ENCODE measurements around the gene DCDC2B.

The DCDC2B gene

DNA sequence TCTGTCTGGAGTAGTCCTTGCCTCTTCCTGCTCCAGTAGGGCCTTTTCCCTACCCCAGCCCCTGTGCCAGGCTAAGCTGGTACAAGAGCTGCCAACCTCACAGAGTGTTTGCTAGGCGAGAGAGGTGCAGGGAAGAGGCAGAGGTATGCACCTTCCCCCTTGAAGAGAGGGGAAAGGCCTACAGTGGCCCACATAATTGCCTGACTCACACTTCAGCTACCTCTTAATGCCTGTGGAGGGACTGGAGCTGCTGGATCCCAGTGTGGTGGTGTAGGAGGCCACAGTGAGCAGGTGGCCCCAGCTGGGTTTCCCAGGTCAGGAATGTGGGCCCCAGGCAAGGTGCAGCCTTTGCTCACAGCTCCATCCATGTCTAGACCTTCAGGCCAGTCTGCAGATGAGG lies 11.8 kb upstream of the DCDC2B start:
- DNase-seq = no peak

DNA sequence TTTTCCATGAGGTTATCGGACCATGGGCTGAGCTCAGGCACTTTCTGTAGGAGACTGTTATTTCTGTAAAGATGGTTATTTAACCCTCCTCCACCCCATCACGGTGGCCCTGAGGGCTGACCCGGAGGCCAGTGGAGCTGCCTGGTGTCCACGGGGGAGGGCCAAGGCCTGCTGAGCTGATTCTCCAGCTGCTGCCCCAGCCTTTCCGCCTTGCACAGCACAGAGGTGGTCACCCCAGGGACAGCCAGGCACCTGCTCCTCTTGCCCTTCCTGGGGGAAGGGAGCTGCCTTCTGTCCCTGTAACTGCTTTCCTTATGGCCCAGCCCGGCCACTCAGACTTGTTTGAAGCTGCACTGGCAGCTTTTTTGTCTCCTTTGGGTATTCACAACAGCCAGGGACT lies 11.1 kb upstream of the DCDC2B start:
- DNase-seq = no peak

DNA sequence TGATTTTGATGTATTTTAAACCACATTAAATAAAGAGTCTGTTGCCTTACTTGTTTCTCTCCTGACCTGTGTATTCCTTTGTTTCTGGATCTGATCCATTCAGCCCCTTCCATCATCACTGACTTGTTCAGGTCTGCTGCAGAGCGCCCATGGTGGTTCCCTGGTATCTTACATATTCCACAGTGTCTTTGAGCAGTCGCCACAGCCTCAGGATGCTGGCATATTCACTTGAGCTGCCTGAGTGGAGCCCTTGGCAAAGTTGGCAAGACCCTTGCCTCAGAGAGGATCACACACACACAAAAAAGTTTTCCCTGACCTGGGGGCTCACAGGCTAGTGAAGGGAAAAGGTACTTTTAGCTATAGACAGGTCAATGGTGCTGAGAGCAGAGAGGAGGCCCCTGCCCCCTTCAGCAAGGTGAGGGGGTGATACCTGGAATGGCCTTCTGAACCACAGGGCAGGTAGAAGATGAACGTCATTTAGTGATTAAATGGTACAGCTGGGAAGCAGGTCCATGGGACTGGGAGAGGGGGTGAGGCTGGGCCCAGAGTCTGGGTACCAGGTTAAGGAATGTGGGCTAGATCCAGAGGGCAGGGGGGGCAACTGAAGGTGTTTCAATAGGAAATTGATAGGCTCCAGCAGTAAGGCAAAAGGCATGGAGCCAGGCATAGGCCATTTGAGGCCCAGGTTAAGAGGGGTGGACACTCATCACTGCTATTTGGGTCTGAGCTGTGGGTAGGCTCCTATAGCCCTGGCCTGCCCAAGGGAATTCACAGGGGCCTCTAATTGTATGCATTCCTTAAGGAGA lies 10.4 kb upstream of the DCDC2B start:
- no peak for DNase-seq

DNA sequence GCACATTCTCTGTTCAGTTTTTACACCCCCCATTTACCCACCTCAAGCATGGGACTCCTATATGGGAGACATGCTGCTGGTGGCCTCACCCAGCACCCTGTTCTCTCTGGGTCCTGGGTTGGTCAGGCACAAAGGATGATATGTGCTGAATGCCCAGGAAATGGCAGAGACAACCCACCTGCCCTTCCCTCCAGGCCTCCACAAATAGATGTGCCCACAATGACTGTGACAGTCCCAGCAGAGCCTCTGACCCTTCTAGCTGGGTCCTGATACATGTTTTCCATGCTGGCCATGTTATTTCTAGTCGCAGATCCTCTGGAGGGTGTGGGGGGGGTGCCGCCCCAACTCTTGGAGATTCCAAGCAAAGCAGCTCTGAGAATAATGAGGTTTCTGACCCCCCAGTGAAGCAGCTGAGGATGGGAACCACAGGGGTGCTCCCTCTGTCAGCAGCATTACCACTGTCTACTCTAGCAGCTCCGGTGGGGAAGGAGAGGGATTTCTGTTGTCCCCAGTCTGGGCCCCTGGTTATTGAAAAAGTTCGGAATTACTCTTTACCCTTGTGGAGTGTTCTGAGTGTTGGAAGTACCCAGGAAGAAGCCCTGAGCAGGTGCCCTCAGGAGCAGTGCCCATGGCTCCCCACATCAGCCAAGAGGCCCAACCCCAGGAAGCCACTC lies 9.7 kb upstream of the DCDC2B start:
- no peak for DNase-seq

DNA sequence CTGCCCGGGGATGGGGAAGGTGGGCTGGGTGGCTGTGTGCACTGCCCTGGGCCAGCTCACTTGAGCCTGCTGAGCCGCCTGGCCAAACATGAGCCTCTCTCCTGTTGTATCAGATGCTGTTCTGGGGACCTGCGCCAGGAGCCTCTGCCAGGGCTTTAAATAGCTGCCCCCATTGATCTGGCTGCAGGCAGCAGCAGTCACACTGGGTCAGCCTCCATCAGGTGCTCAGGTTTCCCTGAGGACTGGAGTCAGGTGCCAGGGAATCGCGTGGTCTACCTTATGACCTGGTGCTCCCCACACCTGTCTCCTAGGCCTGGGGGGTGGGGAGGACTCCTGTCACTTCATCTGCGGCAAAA lies 9.2 kb upstream of the DCDC2B start:
- no peak for DNase-seq

DNA sequence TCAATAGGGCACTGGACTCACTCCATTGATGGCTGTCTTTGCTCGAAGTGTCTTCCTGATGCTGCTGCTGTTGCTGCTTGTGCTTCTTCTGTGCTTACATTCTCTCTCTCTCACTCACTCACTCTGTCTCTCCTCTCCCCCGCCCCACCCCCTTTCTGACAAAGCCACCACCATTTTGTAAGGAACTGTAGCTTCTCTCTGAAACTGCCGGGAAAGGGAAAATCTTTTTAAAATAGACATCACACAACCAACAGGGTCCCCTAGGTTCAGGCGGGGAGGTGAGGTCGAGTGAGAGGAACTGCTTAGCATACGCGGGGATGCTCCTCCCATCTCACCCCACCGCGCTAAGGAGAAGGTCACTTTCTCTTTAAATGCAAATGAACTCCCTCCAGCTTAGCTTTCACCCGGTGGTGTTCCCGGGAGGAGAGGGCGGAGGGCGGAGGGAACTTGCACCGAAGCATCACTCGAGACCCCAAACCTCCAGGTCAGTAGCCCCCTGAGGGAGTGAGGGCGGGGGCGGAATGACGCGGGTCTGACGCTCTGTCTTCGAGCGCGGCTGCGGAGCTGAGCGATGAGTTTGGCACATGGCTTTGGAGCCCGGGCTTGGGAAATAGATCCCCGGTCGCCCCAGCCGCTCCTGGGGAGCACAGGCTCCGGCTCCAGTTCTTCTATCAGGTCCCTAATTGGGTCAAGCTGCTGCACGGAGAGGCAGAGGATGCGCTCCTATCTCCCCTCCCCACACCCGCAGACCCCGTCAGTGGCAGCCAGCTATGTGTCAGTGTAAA lies 8.5 kb upstream of the DCDC2B start, which contains the start of gene CCDC28B:
Gene CCDC28B, plus strand, starts transcription at position 370 of the 785 bp plus-strand sequence. CDS start 1,341 bp downstream, outside the sequence.
- DNase-seq = peak; percentile 49 to 66

DNA sequence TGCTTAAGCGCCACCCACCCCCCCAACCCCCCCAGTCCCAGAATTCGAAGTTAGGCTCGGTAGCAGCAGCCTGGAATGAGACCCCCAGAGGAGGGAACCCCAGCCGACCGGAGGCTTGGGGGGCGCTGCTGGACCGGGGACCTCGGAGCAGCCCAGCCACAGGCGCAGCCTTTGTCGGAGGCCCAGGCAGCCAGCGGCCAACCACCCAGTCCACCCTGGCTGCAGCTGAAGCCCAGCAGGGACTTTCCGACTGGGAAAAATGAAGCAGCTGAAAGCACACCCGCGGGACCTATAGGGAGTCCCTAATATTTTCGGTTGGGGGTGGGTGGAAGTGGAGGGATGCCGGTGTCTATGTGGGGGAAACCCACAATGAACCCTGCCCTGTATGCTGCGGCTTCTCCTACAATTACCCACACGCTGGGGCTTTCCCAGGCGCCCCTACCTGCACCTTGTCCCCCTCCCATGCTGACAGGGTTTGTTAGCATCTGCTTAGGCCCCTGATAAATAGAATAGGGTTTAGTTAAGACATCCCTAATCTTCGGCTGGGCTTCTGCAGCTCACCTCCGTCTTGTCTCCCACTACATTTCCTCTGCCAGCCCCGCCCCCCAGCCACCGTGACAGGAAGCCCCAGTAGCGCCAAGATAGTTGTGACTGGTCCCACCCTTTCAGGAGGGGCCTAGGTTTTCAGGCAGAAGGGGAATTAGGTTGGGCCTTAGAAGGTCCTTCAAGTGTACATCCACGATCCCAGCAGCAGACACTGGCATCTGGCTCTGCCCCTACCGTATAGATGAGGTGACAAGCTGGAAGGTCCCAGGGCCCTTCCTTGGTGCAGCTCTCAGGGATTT lies 7.7 kb upstream of the DCDC2B start:
- DNase-seq = peak; percentile 67 to 84

DNA sequence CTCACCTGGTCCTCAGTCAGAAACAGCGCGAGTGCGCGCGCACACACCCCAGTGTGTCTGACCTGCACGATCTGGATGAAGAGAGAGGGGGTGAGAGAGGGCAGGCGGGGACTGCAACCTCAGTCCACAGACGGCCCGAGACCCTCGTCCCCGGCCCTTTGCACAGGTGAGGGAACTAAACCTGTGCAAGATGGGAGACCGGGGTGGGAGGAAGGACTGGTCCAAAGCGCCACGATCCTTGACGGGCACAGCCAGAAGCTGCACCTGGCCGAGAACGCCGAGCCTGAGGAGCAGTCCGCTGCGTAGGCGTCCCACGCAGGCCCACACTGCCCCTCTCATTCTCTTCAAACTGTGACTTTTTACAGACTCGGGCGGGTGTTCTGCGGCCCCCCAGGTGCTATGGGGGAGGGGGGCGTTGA lies 3.9 kb upstream of the DCDC2B start:
- no peak for DNase-seq

DNA sequence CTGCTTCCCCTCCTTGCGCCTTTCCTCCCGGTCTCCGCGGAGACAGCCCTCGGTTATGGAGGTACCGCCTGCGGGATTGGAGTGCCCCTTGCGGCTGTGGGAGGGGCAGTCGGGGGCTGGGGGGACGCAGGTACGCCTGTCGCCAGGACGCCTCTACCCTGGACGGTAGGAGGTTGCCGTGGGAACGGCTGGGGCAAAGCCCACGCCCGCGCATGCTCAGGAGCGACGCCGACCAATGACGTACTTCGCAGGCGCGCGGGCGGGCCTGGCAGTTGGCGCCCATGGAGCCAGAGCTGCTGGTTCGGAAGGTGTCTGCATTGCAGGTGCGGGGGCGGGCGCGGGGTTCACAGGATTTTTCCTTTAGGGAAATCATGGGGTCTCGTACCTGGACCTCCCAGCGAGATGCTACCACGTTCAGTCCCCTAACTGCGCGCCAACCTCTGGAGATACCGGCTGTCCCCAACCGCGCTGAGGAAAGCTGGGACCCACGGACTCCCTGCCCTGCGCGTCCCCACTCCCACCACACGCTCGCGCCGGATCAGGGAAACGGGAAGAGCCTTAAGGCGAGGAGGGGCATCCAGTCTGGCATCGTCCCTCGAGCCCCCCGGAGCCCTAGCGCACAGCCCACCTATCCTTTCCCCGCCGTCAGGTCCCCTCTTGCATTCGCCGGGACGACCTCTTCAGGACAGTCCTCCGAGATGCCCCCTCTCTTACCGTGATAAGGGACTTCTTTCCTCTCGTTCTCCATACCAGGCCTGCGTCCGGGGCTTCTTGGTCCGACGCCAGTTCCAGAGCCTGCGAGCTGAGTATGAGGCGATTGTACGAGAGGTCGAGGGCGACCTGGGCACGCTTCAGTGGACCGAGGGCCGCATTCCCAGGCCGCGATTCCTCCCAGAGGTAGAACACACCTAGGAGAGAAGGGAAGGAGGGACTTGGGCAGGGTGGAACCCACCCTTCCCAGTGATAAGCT lies 3.2 kb upstream of the DCDC2B start, which contains the start of gene IQCC:
Gene IQCC, plus strand, starts transcription at position 271 of the 970 bp plus-strand sequence. Its CDS starts 11 bp downstream, at position 282.
- peak; percentile 87 to 90 for DNase-seq

DNA sequence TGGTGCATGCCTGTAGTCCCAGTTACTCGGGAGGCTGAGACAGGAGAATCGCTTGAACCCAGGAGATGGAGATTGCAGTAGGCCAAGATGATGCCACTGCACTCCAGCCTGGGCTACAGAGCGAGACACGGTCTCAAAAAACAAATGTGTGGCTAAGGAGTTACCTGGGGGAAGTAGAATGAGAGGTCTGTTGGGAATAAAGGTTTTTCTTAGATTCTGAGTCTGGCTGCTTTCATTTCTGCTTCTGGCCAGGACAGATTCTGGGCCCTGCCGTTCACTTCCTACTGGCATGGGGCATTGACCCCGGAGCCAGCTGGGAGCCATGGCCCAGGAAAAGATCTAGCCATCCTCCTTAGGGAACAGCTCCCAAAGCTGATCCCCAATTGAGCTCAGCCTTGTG lies 420 bp upstream of the DCDC2B start:
- no peak for DNase-seq

DNA sequence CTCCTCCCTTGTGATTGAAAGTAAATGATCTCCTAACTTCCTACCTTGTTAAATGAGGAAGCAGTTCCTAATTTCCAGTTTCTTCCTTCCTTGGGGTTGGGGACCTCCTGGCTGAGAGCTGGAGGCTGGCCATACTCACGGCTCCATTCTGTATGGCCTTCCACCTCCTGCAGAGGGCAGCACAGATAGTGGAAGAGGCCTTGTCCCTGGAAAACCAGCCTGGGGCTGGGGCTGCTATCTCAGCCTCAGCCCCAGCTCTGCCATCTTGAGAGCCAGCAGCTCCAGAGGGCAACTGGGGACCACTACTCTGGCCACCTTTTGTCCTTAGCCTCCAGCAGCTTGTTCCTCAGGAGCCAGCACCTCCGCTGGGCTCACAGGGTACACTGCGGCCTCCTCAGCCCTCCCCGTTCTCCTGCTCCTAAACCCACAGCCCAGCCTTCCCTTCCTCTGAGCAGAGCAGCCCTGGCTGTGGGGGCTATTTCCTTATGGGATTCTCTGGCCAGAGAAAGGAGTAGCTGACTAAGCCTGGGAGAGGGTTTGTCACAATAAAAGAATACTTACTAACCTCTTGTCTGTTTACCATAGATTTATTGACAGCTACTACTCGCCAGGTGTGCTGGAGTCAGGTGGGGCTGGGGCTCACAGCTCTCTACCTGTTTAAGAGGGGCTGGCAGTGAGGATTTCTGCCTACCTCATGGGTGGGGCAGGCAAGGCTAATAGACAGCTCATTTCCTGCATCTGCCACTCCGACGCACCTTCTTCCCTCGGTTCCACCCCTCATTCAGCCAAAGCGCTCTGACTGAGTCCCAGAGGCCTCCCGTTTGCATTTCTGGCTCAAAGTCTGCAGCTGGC lies 7.0 kb downstream of the DCDC2B start:
- DNase-seq = peak; percentile 57 to 71

DNA sequence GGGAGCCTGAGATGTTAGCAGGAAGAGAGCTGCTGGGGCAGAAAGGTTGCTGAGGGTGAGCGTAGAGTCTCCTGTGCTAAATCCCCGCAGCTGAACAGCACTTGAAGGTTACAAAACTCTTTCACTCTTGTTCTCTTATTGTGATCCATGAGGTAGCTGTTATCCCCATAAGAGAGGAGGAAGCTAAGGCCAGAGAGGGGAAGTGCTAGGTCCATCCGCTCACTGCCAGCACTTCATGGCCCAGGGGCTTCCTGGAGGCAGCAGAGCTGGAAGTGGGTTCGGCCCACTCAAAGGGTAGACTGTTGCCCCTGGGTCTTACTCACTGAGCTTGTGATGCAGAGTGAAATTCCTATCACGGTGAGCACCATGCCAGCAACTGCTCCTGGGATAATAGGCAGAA lies 7.7 kb downstream of the DCDC2B start:
- no peak for DNase-seq

DNA sequence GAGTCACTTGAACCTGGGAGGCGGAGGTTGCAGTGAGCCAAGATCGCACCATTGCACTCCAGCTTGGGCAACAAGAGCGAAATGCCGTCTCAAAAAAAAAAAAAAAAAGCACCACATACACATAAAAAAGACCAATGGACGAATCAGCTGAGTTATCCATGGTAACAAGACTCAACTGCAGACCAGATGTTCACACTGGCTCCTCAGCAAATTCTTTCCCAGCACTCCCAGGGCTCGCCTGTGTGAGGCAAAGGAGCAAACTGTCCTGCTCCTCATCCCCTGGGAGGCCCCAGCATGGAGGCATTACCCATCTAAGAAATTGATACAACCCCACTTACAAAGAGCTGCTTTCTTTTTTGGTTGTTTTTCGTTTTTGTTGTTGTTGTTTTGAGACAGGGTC lies 10.1 kb downstream of the DCDC2B start:
- DNase-seq = no peak

DNA sequence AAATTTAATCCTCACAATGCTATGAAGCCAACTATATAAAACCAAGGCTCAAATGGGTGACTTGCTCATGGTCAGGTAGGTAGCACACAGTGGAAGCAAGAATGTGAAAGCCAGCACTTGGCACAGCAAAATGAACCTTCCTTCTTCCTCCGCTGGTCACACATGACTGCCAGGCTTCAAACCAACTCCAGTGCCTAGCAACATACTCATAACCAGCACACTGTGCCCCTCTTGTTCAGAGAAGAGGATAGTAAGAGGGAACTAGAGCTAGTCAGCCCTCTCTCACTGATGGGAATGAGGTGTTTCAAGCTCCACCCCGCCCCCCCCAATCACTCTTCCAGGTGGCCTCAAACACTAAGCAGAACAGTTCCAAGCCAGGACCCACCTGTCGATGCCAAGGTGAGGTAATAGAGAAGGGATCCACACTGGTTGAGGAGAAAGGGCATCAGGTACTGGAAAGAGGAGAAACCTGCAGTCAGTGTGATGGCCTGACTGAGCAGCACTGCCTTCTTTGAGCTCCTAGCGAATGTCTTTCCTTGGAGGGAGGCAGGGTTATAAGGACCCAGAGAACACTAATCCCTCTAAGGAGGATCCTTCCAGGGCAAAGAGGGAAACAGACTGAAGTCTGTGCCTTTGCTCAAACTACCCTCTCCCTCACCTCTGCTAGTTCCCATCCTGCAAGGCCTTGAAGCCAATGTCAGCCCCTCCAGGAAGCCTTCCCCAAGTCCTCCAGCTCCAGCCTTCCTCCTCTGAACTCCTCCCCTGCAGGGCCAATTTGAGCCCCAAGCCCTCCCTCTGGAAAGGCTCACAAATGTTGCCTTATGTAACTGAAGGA lies 12.1 kb downstream of the DCDC2B start:
- DNase-seq = no peak

DNA sequence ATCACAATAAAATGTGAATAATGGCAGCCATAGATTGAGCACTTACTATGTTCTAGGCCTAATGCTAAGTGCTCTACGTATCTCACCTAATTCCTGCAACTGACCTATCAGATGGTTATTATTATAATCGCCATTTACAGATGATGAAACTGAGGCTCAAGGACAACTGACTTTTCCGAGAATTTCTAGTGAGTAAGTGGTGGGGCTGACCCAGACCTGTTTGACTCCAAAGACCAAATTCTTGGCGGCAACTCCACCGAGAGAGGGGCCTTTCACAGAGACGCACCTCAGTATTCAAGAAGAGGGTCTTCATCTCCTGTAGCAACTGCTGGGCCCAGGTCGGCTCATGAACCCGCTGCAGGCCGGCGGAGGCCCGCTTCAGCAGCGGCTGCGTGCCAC lies 12.7 kb downstream of the DCDC2B start:
- no peak for DNase-seq

DNA sequence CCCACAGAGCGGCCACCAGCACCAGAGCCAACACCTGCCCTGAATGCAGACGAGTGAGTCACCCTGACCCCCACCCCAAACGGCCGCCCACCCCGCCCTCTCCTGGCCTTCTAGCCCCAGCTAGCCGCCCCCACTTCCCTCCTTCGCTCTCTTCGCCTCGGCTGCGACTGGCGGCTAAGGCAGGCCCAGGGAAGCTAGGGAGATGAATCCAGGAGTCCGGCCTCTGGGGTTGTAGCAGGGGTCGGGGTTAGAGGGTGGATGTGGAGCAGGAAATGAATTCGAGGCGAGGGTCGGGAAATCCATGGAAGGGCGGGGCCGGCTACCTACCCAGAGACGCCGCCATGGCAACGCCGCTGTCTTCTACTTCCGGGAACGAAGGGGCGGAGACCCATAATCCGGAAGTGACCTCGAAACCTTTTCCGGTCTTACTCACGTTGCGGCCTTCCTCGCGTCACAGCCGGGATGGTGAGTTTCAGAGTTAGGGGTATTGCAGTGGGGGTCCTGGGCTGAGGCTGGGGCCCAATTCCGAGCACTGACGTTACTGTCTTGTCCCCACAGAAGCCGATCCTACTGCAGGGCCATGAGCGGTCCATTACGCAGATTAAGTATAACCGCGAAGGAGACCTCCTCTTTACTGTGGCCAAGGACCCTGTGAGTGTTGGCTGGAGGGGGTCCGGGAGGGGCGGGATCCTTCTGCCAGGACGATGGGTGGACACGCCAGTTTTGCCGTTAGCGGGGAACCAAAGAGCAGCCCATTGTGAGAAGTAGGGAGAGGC lies 13.3 kb downstream of the DCDC2B start, which contains the start of the genes EIF3I and TMEM234:
Gene EIF3I, plus strand, starts transcription at position 428 of the 776 bp plus-strand sequence. Its CDS starts 35 bp downstream, at position 463.
Gene TMEM234, minus strand, starts transcription at position 374 of the 776 bp plus-strand sequence. Its CDS starts 31 bp downstream, at position 343.
- DNase-seq = peak; percentile 92 to 93

DNA sequence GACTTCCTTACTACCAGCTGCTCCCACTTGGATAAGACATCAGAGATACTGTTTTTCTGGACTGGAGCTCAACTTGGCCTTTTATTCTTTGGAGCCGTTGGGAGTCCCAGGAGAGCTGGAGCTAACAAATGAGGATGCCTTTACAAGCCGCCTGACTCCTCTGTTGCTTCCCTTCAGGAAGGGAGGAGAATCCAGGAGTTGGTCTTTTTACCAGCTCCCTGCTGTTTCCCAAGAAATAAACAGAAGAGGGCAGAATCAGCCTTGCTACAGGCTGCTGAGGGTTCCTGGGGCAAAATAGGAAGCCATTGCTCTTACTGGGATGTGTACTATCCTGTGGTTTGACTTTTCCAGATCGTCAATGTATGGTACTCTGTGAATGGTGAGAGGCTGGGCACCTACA lies 14.8 kb downstream of the DCDC2B start:
- DNase-seq = no peak

DNA sequence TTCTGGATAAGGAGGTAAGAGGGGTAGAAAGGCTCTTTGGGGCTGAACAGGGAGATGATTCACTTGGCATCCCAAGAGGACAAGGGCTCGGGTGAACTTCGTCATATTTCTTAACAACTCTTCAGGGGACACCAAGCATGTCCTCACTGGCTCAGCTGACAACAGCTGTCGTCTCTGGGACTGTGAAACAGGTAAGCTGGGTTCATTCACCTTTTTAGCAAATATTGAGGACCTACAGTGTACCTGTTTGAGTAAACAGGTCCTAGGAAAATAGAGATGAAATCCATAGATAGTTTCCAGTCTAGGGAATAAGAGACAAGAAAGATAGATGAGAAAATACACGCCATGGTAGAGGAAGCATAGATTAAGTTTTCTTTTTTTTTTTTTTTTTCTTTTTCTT lies 15.4 kb downstream of the DCDC2B start:
- DNase-seq = no peak
